Measurements from ENCODE around the gene RHBDF2.
A peak's percentile ranks its signal among the peaks of the same experiment; 100 is the strongest.

Gene RHBDF2
- total RNA-seq = 22.2 to 36.3 (median 29.5) reads per million in 3 experiments

- DNase-seq = peak; percentile 93
These were observed at the start of gene RHBDF2 for GRCh38 chr17:76501018-76501826. RHBDF2 (minus strand) TSS chr17:76501423; CDS start chr17:76481524, 19,899 bp downstream.

- DNase-seq = no peak
These were observed 48.3 kb upstream of the RHBDF2 start for GRCh38 chr17:76549539-76549938.

DNA sequence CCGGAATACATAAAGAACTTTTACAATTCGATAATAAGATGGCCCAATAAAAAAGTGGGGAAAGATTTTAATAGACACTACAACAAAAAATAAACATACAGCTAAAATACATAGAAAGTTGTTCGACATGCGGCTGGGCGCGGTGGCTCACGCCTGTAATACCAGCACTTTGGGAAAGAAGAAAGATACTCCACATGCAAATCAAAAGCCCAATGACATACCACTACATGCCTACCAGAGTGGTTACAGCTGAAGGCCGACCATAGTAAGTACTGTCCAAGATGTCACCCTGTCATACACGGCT lies 47.9 kb upstream of the RHBDF2 start:
- DNase-seq = no peak

DNA sequence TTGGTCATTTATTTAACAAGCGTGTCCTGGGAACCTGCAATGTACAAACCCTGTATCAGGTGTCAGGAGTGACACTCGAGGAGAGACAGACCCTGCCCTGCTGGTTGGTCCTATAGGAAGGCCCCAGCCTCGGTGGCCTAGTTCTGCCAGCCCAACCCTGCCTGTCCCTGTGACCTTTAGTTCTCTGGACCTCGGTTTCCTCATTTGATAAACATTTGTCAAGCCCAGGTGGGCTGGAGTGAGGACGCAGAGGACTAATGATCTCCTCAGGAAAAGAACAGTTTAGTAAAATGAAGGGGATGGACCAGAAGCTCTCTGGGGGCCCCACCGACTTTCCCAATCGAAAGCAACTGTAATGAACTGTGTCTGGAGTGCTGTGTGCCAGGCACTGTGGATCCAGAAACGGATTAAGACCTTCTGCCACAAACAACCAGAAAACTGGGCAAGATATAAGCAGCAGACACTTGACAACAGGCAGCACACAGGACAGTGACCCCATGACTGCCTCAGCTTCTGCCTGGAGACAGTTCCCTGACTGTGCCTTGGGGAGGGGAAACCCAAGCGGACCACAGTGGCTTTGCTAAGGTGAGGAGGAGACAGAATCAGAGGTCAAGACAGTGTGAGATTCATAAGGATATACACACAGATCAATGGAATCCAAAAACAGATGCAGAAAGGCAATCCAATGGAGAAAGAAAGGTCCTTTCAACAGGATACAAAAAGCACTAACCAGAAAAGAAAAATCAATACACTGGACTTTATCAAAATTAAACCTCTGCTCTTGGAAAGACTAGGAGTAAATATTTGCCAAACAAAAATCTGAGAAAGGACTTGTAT lies 47.4 kb upstream of the RHBDF2 start:
- DNase-seq = no peak

DNA sequence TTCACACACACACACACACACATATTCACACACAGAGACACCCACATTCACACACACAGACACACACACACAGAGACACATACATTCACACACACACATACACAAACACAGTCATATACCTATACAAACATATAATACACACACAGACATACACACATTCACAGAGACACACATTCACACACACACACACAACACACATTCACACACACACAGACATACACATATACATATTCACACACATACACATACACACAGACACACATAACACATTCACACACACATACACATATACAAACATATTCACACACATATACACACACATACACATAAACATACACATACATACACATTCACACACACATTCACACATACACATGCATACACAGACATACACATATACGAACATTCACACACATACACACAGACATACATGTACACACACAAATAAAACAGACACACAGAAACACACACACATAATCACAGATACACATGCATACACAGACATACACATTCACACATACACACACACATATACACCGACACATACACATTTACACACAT lies 46.5 kb upstream of the RHBDF2 start:
- DNase-seq = no peak

DNA sequence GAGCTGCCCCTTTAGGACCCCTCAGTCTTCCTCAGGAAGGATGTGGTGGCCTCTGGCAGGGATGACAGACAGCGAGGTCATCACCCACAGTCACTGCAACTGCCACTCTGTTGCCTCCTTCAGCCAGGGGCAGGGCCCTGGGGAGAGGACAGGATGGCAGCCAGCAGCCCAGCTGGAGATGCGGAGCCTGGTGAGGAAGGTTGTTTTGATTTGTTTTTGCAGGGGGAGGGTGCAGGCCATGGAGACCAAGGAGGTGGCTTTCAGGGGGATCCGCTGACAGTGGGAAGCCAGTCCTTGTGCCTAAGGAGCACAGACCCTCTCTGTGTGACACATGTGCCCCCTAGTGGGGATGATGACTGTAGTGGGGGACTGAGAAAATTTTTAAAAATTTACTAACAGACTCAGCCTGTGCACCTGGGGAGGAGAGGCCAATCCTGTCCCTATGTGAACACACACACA lies 46.0 kb upstream of the RHBDF2 start:
- DNase-seq = peak; percentile 43

DNA sequence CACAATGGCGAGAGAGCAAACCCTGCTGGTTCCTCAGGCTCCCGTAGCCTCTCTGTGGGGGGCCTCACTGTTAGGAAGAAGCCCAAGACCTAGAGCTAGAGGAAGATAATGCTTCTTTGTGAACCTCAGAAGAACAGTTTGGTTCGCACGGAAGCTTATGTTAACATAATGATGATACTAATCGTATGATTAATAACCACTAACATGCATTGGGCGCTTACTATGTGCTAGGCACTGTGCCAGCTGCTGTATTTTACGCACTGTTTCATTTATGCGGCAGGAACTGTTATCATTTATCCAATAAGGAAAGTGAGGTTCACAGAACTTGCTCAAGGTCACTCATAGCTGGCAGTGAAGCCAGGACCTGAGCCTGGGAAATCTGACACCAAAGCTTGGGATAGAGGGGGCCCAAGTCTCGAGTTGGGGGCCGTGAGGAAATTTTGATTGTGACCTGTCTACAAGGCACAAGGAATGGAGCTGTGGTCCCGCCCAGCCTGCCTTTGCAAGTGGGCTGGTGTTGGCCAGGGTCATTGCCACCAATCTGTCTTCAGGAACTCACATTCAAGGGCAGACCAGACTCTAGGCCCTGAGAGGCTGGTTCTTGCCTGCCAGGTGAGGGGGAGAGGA lies 45.4 kb upstream of the RHBDF2 start:
- DNase-seq = no peak

GRCh38 chr17:76545918-76546555 lies 44.8 kb upstream of the RHBDF2 start:
- no peak for DNase-seq

DNA sequence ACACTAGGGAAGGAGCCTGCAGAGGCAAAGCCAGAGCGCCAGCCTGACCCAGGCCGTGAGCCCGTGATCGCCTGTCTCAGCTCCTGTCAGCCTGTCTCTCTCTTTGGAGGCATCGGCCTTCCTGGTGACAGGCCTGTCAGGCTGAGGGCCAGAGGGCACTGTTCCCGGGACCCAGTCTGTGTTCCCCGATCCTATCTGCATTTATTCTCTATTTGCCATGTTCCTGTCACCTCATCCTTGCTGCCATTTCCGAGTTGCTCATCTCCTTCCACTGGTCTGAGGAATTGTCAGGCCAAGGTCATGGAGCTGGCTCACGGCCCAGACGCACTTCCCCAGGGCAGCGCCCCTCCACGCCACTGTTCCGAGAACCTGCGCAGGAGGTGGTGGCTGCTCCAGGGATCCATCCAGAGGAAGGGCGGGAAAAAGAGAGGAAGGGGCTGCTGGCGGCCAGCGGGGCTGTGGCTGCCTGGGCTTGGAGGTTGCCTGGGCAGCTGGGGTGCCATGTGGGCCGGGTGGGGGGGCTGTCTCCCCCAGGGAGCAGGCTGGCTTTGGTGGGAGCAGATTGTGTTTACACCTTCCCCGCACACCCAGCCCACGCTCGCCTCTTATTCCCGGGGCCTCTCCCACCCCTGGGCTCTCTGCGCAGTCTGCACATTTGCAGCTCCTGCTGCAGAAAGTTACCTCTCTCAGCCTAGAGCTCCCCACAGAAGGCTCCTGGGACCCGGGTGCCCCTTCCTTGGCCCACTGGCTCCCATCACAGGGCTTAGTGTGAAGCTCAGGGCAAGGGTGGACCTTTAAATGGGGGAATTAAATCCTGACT lies 43.5 kb upstream of the RHBDF2 start:
- DNase-seq = no peak

GRCh38 chr17:76543826-76544545 lies 42.8 kb upstream of the RHBDF2 start:
- no peak for DNase-seq

DNA sequence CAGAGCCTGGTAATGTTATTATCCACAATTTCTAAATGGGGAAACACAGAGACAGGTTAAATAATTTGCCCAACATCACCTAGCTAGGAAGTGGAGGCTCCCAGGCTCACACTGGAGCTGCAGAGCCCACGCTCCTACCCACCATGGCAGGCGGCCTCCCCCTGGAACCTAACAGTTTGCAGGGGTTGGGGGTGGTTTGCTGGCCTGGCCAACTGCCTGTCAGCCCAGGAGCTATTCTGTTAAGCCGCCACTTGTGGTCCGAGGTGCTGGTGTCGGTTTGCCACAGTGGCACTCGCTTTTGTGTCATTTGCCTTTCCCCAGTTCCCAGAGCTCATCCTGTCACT lies 42.2 kb upstream of the RHBDF2 start:
- no peak for DNase-seq

DNA sequence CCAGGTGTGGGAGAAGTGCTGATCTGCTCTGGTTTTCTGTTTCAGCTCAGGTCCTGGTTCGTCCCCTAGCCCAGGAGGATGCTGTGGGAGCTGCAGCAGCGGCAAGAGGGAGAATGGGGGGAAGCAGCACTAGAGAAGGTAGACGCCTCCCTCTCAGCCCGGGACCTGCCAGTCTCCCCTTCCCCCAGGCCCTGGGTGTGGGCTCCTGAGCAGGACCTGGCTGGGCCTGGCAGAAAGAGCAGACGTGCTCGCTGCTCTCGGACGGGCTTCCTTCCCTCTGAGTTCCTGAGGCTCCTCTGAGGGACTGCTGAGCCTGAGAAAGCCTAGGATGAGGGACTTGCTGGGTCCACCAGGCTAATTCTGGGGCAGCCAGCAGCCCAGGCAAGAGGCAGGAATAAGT lies 41.8 kb upstream of the RHBDF2 start:
- DNase-seq = no peak

DNA sequence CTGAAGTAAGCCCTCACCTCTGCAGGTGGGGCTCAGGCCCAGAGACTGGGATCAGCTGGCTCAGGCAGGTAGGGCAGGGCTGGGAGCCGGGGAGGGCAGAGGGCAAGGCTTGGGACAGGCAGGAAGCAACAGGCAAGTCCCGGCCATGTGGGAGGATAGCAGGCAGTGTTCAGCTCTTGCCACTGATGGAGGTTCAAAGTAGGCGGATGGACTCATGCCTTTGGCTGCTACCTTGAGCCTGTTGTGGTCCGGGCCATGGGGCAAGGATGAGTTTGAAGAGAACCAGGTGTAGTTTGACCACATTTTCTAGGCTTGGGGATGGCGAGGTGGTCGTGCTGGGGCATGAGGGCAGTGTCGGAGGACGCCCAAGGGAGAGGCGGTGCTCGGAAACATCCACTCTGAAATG lies 41.3 kb upstream of the RHBDF2 start:
- no peak for DNase-seq

- DNase-seq = no peak
These were observed 40.7 kb upstream of the RHBDF2 start for GRCh38 chr17:76541739-76542454.

GRCh38 chr17:76540381-76541300 lies 39.4 kb upstream of the RHBDF2 start:
- DNase-seq = no peak

DNA sequence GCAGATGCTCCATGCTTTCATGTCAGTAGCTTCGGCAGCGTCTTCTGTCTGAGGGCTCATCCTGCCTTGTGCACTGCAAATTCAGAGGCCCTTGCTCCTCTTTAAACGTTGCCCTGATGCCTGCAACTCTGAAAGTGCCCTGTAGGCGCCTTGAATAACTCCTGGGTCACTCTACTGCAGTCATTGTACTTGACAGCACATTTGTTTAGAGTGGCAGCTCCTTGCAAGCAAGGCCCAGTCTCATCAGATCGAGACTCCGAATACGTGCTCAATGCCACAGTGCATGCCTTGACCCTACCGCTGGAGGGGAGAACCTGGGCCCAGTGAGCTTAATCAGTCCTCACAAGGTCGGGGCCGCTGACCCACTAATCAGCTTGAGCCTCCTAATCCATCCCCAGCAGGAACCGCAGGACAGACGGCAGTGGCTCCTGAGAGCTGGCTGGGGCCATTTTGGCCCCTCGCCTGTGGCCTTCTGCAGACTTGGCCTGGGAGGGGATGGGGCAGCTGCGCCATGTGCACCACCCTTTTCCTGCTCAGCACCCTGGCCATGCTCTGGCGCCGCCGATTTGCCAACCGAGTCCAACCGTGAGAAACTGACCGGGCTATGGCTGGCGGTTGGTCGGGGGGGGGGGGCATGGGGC lies 38.5 kb upstream of the RHBDF2 start, which contains the start of gene PRCD:
TSS of gene PRCD (plus strand) at position 414 of the 641 bp plus-strand sequence. CDS start at position 512, 98 bp downstream.
- DNase-seq = no peak

- DNase-seq = no peak
These were observed 37.8 kb upstream of the RHBDF2 start for GRCh38 chr17:76538941-76539570.

- no peak for DNase-seq
These were observed 37.2 kb upstream of the RHBDF2 start for GRCh38 chr17:76538281-76538931.

All from central memory CD4-positive, alpha-beta T cell (primary cell).